Vagina (tissue), 2 donors: ENCODE results near the gene EYS.

Experiments
- CTCF ChIP-seq, 3 experiments: fragments of 450-650 bp in 2 of 3; fragments of 200-600 bp in 1 of 3; sonication (generic) in 1 of 3; IDR thresholded peaks; one replicate each; pipeline ENCODE4 v1.5.1; 2017 to 2019; ENCODE audit warnings: antibody characterized with exemption in 3 of 3, mild to moderate bottlenecking in 2 of 3, moderate library complexity in 2 of 3
- POLR2A ChIP-seq, 2 donors: fragments of 450-650 bp; IDR thresholded peaks; one replicate each; pipeline ENCODE4 v1.6.1; 2017; ENCODE audit warnings: antibody characterized with exemption in 2 of 2, mild to moderate bottlenecking in 2 of 2, moderate library complexity in 2 of 2
- POLR2AphosphoS5 ChIP-seq, 2 donors: sonication (generic); formaldehyde crosslinking; IDR thresholded peaks; one replicate each; pipeline ENCODE4 v1.9.0; 2017; ENCODE audit warnings: antibody characterized with exemption in 2 of 2, mild to moderate bottlenecking in 2 of 2, low read depth in 1 of 2; ENCODE audit not compliant: insufficient read depth in 1 of 2

GRCh38 chr6:64737418-64737817 is 969.6 kb downstream of the EYS start:
- no peak for TF ChIP-seq POLR2A (IDR thresholded peaks at IDR 0.05)
- no peak for TF ChIP-seq CTCF (IDR thresholded peaks at IDR 0.05)
- no peak for TF ChIP-seq POLR2AphosphoS5 (IDR thresholded peaks at IDR 0.05; ENCODE audit: insufficient read depth in 1 of 2, low read depth in 1 of 2)
